Hepatocyte (in vitro differentiated cells): ENCODE measurements around the gene LRRK1.

ENCODE experiments used
- CTCF ChIP-seq: fragments of 200-600 bp; sonication (generic); IDR thresholded peaks from 2 replicates; pipeline ENCODE4 v1.5.1; 2016; ENCODE audit warnings: antibody characterized with exemption, mild to moderate bottlenecking; ENCODE audit not compliant: poor library complexity
- EZH2 ChIP-seq: fragments of 200-600 bp; sonication (generic); IDR thresholded peaks from 2 replicates; pipeline ENCODE4 v1.6.1; 2016; ENCODE audit warnings: antibody characterized with exemption, mild to moderate bottlenecking, borderline replicate concordance

- TF ChIP-seq CTCF (no peak), EZH2 (no peak)
Measured at GRCh38 chr15:100878130-100878529, 41.0 kb upstream of the LRRK1 start.
